ENCODE results near the gene MN1.

MN1 gene

GRCh38 chr22:27750584-27751265 lies 50.8 kb downstream of the MN1 start:
- no peaks in the 10 kb centered on the region for H3K36me3 ChIP-seq (ENCODE audit: low read length)
- H3K9me2 ChIP-seq (replicated peaks; ENCODE audit: insufficient read depth, low read length) = no peaks in the 10 kb centered on the region
- no peak overlapping the region for H3K27ac ChIP-seq (ENCODE audit: low read depth, low read length)
- no peaks in the 10 kb centered on the region for H4K20me1 ChIP-seq (ENCODE audit: low read depth, low read length)
- peaks cover 3% of the 10 kb centered on the region; the same call in 1 of the 2 replicates for H3K27me3 ChIP-seq (ENCODE audit: low read length)
- H3K79me2 ChIP-seq (ENCODE audit: insufficient read depth, low read length) = no peaks in the 10 kb centered on the region
- no peaks in the 10 kb centered on the region for H3F3A ChIP-seq (ENCODE audit: insufficient read depth)
- no peaks in the 10 kb centered on the region for H3K9me3 ChIP-seq (ENCODE audit: insufficient read depth, low read length)
- H3K4me3 ChIP-seq (ENCODE audit: insufficient read depth, low read length, poor library complexity, severe bottlenecking) = no peak overlapping the region
- TF ChIP-seq EZH2phosphoT487 (conservative IDR thresholded peaks at IDR 0.05; ENCODE audit: low read length) (no peak), CTCF (IDR thresholded peaks at IDR 0.05; ENCODE audit: insufficient read depth, low read length, poor library complexity, severe bottlenecking) (no peak)
- no peak overlapping the region for H2AFZ ChIP-seq (ENCODE audit: low read depth, low read length, severe bottlenecking)
- H3K9ac ChIP-seq (ENCODE audit: low read length) = no peak overlapping the region
- no peak overlapping the region for H3K4me2 ChIP-seq (ENCODE audit: low read depth, low read length, poor library complexity, severe bottlenecking)

GRCh38 chr22:27749597-27750225 lies 51.8 kb downstream of the MN1 start:
- H3F3A ChIP-seq (ENCODE audit: insufficient read depth) = no peaks in the 10 kb centered on the region
- H3K27me3 ChIP-seq (ENCODE audit: low read length) = peaks cover 3% of the 10 kb centered on the region; the same call in 1 of the 2 replicates
- H2AFZ ChIP-seq (ENCODE audit: low read depth, low read length, severe bottlenecking) = no peak overlapping the region
- H3K9me2 ChIP-seq (replicated peaks; ENCODE audit: insufficient read depth, low read length) = no peaks in the 10 kb centered on the region
- H3K4me2 ChIP-seq (ENCODE audit: low read depth, low read length, poor library complexity, severe bottlenecking) = no peak overlapping the region
- no peaks in the 10 kb centered on the region for H4K20me1 ChIP-seq (ENCODE audit: low read depth, low read length)
- no peak overlapping the region for H3K27ac ChIP-seq (ENCODE audit: low read depth, low read length)
- no peaks in the 10 kb centered on the region for H3K36me3 ChIP-seq (ENCODE audit: low read length)
- H3K4me3 ChIP-seq (ENCODE audit: insufficient read depth, low read length, poor library complexity, severe bottlenecking) = no peak overlapping the region
- H3K9me3 ChIP-seq (ENCODE audit: insufficient read depth, low read length) = no peaks in the 10 kb centered on the region
- no peak overlapping the region for H3K9ac ChIP-seq (ENCODE audit: low read length)
- no peak for TF ChIP-seq EZH2phosphoT487 (conservative IDR thresholded peaks at IDR 0.05; ENCODE audit: low read length)
- TF ChIP-seq CTCF (IDR thresholded peaks at IDR 0.05; ENCODE audit: insufficient read depth, low read length, poor library complexity, severe bottlenecking) = no peak
- no peaks in the 10 kb centered on the region for H3K79me2 ChIP-seq (ENCODE audit: insufficient read depth, low read length)

GRCh38 chr22:27748751-27749191 lies 52.8 kb downstream of the MN1 start:
- H3K9ac ChIP-seq (ENCODE audit: low read length) = no peak overlapping the region
- no peaks in the 10 kb centered on the region for H4K20me1 ChIP-seq (ENCODE audit: low read depth, low read length)
- H3K9me3 ChIP-seq (ENCODE audit: insufficient read depth, low read length) = no peaks in the 10 kb centered on the region
- H3K79me2 ChIP-seq (ENCODE audit: insufficient read depth, low read length) = no peaks in the 10 kb centered on the region
- no peak overlapping the region for H3K27ac ChIP-seq (ENCODE audit: low read depth, low read length)
- no peak overlapping the region for H3K4me3 ChIP-seq (ENCODE audit: insufficient read depth, low read length, poor library complexity, severe bottlenecking)
- no peaks in the 10 kb centered on the region for H3K9me2 ChIP-seq (replicated peaks; ENCODE audit: insufficient read depth, low read length)
- peaks cover under 1% of the 10 kb centered on the region; the same call in 1 of the 2 replicates for H3K27me3 ChIP-seq (ENCODE audit: low read length)
- no peak overlapping the region for H3K4me2 ChIP-seq (ENCODE audit: low read depth, low read length, poor library complexity, severe bottlenecking)
- no peak for TF ChIP-seq CTCF (IDR thresholded peaks at IDR 0.05; ENCODE audit: insufficient read depth, low read length, poor library complexity, severe bottlenecking)
- no peak for TF ChIP-seq EZH2phosphoT487 (conservative IDR thresholded peaks at IDR 0.05; ENCODE audit: low read length)
- H3K36me3 ChIP-seq (ENCODE audit: low read length) = no peaks in the 10 kb centered on the region
- H2AFZ ChIP-seq (ENCODE audit: low read depth, low read length, severe bottlenecking) = no peak overlapping the region
- no peaks in the 10 kb centered on the region for H3F3A ChIP-seq (ENCODE audit: insufficient read depth)

Measured in SU-DHL-6 (cell line).